ENCODE results near the gene ANXA4. TPM values are rescaled to one million over a fixed set of nuclear protein-coding genes. Genes with fewer than 3 reads are reported as not detected.

ANXA4 gene
- total and polyA plus RNA-seq, 2 of the 13 experiments (the other 11 are each of a cell fraction or from before 2014, with no cell fraction given): 155 to 168 TPM

GRCh38 chr2:69781321-69782248, 39.7 kb downstream of the ANXA4 start (continued):
- TF ChIP-seq ZBTB49 (CRISPR knock-in tag; IDR thresholded peaks at IDR 0.05; ENCODE audit: borderline replicate concordance) (peak; percentile 44; the same call in 1 of the 2 replicates), ZNF34 (CRISPR knock-in tag; IDR thresholded peaks at IDR 0.05; ENCODE audit: borderline replicate concordance) (no peak), SMAD9 (CRISPR knock-in tag; IDR thresholded peaks at IDR 0.05) (no peak), KDM4B (CRISPR knock-in tag; IDR thresholded peaks at IDR 0.05) (peak; percentile 92), NKX3-1 (CRISPR knock-in tag; IDR thresholded peaks at IDR 0.05) (peak; percentile 84; the same call in 1 of the 2 replicates), RELA (CRISPR knock-in tag; IDR thresholded peaks at IDR 0.05) (0 out of 2 replicates have a peak, but pooled peaks have one; percentile 75), NCOA5 (CRISPR knock-in tag; IDR thresholded peaks at IDR 0.05) (no peak; the same call in 1 of the 2 replicates), ZNF660 (CRISPR knock-in tag; IDR thresholded peaks at IDR 0.05; ENCODE audit: borderline replicate concordance, low read depth) (no peak), NCOA1 (CRISPR knock-in tag; IDR thresholded peaks at IDR 0.05) (peak; percentile 94; the same call in 1 of the 2 replicates), ZNF468 (CRISPR knock-in tag; IDR thresholded peaks at IDR 0.05) (no peak), IKZF5 (CRISPR knock-in tag; IDR thresholded peaks at IDR 0.05) (peak; percentile 99), USF2 (IDR thresholded peaks at IDR 0.05; ENCODE audit: low read depth, low read length) (no peak), USF2 (CRISPR knock-in tag; IDR thresholded peaks at IDR 0.05; ENCODE audit: borderline replicate concordance) (no peak), NR2C2 (CRISPR knock-in tag; IDR thresholded peaks at IDR 0.05; ENCODE audit: borderline replicate concordance) (peak; percentile 94), BATF2 (CRISPR knock-in tag; IDR thresholded peaks at IDR 0.05) (no peak), ZFY (CRISPR knock-in tag; IDR thresholded peaks at IDR 0.05) (no peak), MIER2 (CRISPR knock-in tag; IDR thresholded peaks at IDR 0.05) (peak; percentile 84; the same call in 1 of the 2 replicates), RARG (CRISPR knock-in tag; IDR thresholded peaks at IDR 0.05; ENCODE audit: low read depth) (no peak), KLF13 (CRISPR knock-in tag; IDR thresholded peaks at IDR 0.05) (no peak), RXRB (CRISPR knock-in tag; IDR thresholded peaks at IDR 0.05; ENCODE audit: borderline replicate concordance) (peak; percentile 100), GLI4 (CRISPR knock-in tag; IDR thresholded peaks at IDR 0.05; ENCODE audit: borderline replicate concordance) (no peak), ELF4 (CRISPR knock-in tag; IDR thresholded peaks at IDR 0.05; ENCODE audit: borderline replicate concordance) (no peak)

Measured in HepG2 (cell line).